Jurkat, Clone E6-1 (cell line): ENCODE measurements around the gene STARD10. TPM values are rescaled to one million over a fixed set of nuclear protein-coding genes. Genes with fewer than 3 reads are reported as not detected.
"Not testable (repeated sequence)": the region's sequence is repeated elsewhere in the genome, so short reads cannot be mapped to it uniquely, and the experiment has no call there.

Source experiments
- DNase-seq: peaks from one replicate; pipeline ENCODE4 v3.0.0-alpha.2; 2011; ENCODE audit warnings: low read depth, low spot score
- H3K4me3 ChIP-seq: 2 replicates; pipeline ENCODE4 v1.5.1; 2011; ENCODE audit warnings: mild to moderate bottlenecking, low read length, control low read depth, moderate library complexity
- polyA plus RNA-seq: library from polyadenylated mRNA; unstranded; fragments of >200 nt; gene quantifications from one replicate; pipeline ENCODE4 v1.2.1, GENCODE V29; 2012; ENCODE audit warnings: missing spikeins; ENCODE audit not compliant: insufficient read length, insufficient read depth

The STARD10 gene
- 25.2 TPM for polyA plus RNA-seq

- H3K4me3 ChIP-seq = peak within 1 kb of the TSS; percentile 76
- DNase-seq = peak; percentile 88
These were observed at the start of gene STARD10 for GRCh38 chr11:72793425-72794367. TSS of gene STARD10 (minus strand) at chr11:72794047. CDS start at chr11:72781181, 12,866 bp downstream.

GRCh38 chr11:72842653-72843330, 48.9 kb upstream of the STARD10 start:
- no peak overlapping the region for H3K4me3 ChIP-seq
- no peak for DNase-seq

- no peak for DNase-seq
- no peak overlapping the region for H3K4me3 ChIP-seq
These were observed 48.3 kb upstream of the STARD10 start for GRCh38 chr11:72842126-72842525.

GRCh38 chr11:72841397-72841796, 47.5 kb upstream of the STARD10 start:
- DNase-seq = no peak
- no peak overlapping the region for H3K4me3 ChIP-seq

GRCh38 chr11:72840780-72841179, 46.9 kb upstream of the STARD10 start:
- no peak for DNase-seq
- no peak overlapping the region for H3K4me3 ChIP-seq

- no peak for DNase-seq
- no peak overlapping the region for H3K4me3 ChIP-seq
These were observed 45.0 kb upstream of the STARD10 start for GRCh38 chr11:72838691-72839305.

- no peak overlapping the region for H3K4me3 ChIP-seq
- no peak for DNase-seq
These were observed 42.3 kb upstream of the STARD10 start for GRCh38 chr11:72836111-72836510.

GRCh38 chr11:72834905-72835304, 41.1 kb upstream of the STARD10 start:
- DNase-seq = no peak
- H3K4me3 ChIP-seq = no peak overlapping the region

GRCh38 chr11:72833811-72834493, 40.1 kb upstream of the STARD10 start:
- no peak overlapping the region for H3K4me3 ChIP-seq
- DNase-seq = no peak

- no peak overlapping the region for H3K4me3 ChIP-seq
- no peak for DNase-seq
These were observed 39.4 kb upstream of the STARD10 start for GRCh38 chr11:72833083-72833733.

- H3K4me3 ChIP-seq = no peak overlapping the region
- DNase-seq = no peak
These were observed 38.6 kb upstream of the STARD10 start for GRCh38 chr11:72832301-72833082.

GRCh38 chr11:72831521-72832300, 37.9 kb upstream of the STARD10 start:
- no peak overlapping the region for H3K4me3 ChIP-seq
- no peak for DNase-seq

- H3K4me3 ChIP-seq = no peak overlapping the region
- DNase-seq = no peak
These were observed 36.2 kb upstream of the STARD10 start for GRCh38 chr11:72829884-72830533.

GRCh38 chr11:72829178-72829577, 35.3 kb upstream of the STARD10 start:
- H3K4me3 ChIP-seq = no peak overlapping the region
- DNase-seq = no peak

GRCh38 chr11:72828692-72829101, 34.9 kb upstream of the STARD10 start:
- no peak for DNase-seq
- H3K4me3 ChIP-seq = no peak overlapping the region

GRCh38 chr11:72828081-72828567, 34.3 kb upstream of the STARD10 start:
- no peak for DNase-seq
- H3K4me3 ChIP-seq = no peak overlapping the region

- H3K4me3 ChIP-seq, DNase-seq: not testable (repeated sequence)
These were observed 33.8 kb upstream of the STARD10 start for GRCh38 chr11:72827656-72828055.
